DOHH2 (cell line): Measurements from ENCODE around the gene N4BP2L2.

Source experiments
- H3F3A ChIP-seq: fragments of 200-600 bp; sonication (generic), shearing (Covaris generic); 2 replicates; pipeline ENCODE4 v1.6.0; 2016; ENCODE audit warnings: antibody characterized with exemption, mild to moderate bottlenecking; ENCODE audit not compliant: control insufficient read depth, insufficient read depth
- H3K27ac ChIP-seq: fragments of 200-600 bp; sonication (generic); 2 replicates; pipeline ENCODE4 v1.5.1; 2014; ENCODE audit warnings: low read depth, mild to moderate bottlenecking, low read length, moderate library complexity
- H3K27me3 ChIP-seq: fragments of 200-600 bp; sonication (generic); 2 replicates; pipeline ENCODE4 v1.6.1; 2014; ENCODE audit warnings: mild to moderate bottlenecking, low read length, mixed read lengths; ENCODE audit not compliant: control insufficient read depth
- H3K36me3 ChIP-seq: fragments of 200-600 bp; sonication (generic); 2 replicates; pipeline ENCODE4 v1.6.1; 2014; ENCODE audit warnings: mild to moderate bottlenecking, low read length, moderate library complexity, mixed read lengths; ENCODE audit not compliant: control insufficient read depth
- H3K4me1 ChIP-seq: fragments of 200-600 bp; sonication (generic); 2 replicates; pipeline ENCODE4 v1.6.1; 2014; ENCODE audit warnings: mild to moderate bottlenecking, low read length, mixed read lengths; ENCODE audit not compliant: control insufficient read depth
- H3K4me2 ChIP-seq: fragments of 200-600 bp; sonication (generic); 2 replicates; pipeline ENCODE4 v1.6.0; 2014; ENCODE audit warnings: mild to moderate bottlenecking, low read length, moderate library complexity
- H3K4me3 ChIP-seq: fragments of 200-600 bp; sonication (generic); 2 replicates; pipeline ENCODE4 v1.5.1; 2014; ENCODE audit warnings: mild to moderate bottlenecking, low read length, mixed read lengths
- H3K79me2 ChIP-seq: fragments of 200-600 bp; sonication (generic); 2 replicates; pipeline ENCODE4 v1.6.1; 2014; ENCODE audit warnings: mild to moderate bottlenecking, low read length, mixed read lengths; ENCODE audit not compliant: control insufficient read depth
- H3K9me2 ChIP-seq: fragments of 200-600 bp; sonication (generic); replicated peaks from 2 replicates; pipeline ENCODE4 v1.6.1; 2014; ENCODE audit warnings: mild to moderate bottlenecking, low read length, mixed read lengths; ENCODE audit not compliant: control insufficient read depth
- H3K9me3 ChIP-seq: fragments of 200-600 bp; sonication (generic); 2 replicates; pipeline ENCODE4 v1.6.1; 2014; ENCODE audit warnings: antibody characterized with exemption, low read length, mixed read lengths; ENCODE audit not compliant: control insufficient read depth, insufficient read depth
- H4K20me1 ChIP-seq: fragments of 200-600 bp; sonication (generic); 2 replicates; pipeline ENCODE4 v1.6.0; 2014; ENCODE audit warnings: low read depth, mild to moderate bottlenecking, antibody characterized with exemption, low read length, moderate library complexity; ENCODE audit not compliant: control insufficient read depth, insufficient read depth
- EZH2phosphoT487 ChIP-seq: fragments of 200-600 bp; sonication (generic); IDR thresholded peaks from 2 replicates; pipeline ENCODE4 v1.6.1; 2017; ENCODE audit warnings: borderline replicate concordance, mild to moderate bottlenecking, antibody characterized with exemption, low read length, moderate library complexity, mixed read lengths
- TF ChIP-seq, protein P1 (sequence below): fragments of 200-600 bp; sonication (generic); IDR thresholded peaks from one replicate; pipeline ENCODE4 v1.5.1; 2014; ENCODE audit warnings: antibody characterized with exemption, mild to moderate bottlenecking, low read depth, low read length; ENCODE audit not compliant: poor library complexity, severe bottlenecking

Gene N4BP2L2

DNA sequence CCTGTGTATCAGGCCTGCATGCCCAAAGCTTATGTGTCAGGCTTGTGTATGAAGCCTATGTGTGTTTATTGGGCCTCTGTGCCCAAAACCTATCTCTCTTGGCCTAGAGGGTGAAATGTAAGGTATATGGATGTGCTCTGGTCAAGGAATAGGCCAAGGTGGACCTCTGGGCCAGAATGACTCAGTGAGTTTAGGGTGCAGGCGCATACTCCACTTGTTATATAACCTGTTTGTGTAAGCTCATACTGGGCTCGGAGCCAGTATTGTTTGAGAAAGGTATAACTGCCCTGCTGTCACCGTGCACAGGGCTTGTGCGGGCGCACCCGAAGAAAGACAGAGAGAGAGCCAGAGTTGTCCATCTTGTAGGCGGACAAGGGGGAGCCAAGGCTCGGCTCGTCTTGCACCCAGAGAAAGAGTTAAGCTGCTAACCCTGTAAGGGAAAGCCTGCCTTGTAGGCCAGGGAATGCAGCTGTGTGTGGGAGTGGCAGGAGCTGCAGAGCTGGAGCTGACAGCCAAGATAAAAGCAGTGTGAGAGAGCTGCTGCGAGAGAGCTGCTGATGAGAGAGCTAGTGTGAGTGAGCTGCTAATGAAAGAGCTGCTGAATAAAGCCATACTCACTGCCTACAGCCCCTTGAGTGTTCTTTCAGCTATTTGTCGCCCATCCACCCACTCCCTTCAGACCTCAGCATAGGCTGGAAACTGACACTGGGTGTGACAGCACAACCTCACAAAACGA is 67.2 kb downstream of the N4BP2L2 start:
- H3F3A ChIP-seq = no peaks in the 10 kb centered on the region
- no peaks in the 10 kb centered on the region for H3K9me3 ChIP-seq
- H3K27ac ChIP-seq = no peak overlapping the region
- H4K20me1 ChIP-seq = no peaks in the 10 kb centered on the region
- H3K4me1 ChIP-seq = no peaks in the 10 kb centered on the region
- H3K4me2 ChIP-seq = no peak overlapping the region
- no peaks in the 10 kb centered on the region for H3K9me2 ChIP-seq
- TF ChIP-seq, protein P1, sequence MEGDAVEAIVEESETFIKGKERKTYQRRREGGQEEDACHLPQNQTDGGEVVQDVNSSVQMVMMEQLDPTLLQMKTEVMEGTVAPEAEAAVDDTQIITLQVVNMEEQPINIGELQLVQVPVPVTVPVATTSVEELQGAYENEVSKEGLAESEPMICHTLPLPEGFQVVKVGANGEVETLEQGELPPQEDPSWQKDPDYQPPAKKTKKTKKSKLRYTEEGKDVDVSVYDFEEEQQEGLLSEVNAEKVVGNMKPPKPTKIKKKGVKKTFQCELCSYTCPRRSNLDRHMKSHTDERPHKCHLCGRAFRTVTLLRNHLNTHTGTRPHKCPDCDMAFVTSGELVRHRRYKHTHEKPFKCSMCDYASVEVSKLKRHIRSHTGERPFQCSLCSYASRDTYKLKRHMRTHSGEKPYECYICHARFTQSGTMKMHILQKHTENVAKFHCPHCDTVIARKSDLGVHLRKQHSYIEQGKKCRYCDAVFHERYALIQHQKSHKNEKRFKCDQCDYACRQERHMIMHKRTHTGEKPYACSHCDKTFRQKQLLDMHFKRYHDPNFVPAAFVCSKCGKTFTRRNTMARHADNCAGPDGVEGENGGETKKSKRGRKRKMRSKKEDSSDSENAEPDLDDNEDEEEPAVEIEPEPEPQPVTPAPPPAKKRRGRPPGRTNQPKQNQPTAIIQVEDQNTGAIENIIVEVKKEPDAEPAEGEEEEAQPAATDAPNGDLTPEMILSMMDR = no peak
- no peak for TF ChIP-seq EZH2phosphoT487
- H3K4me3 ChIP-seq = no peak overlapping the region
- no peaks in the 10 kb centered on the region for H3K79me2 ChIP-seq
- no peaks in the 10 kb centered on the region for H3K36me3 ChIP-seq
- H3K27me3 ChIP-seq = no peaks in the 10 kb centered on the region

DNA sequence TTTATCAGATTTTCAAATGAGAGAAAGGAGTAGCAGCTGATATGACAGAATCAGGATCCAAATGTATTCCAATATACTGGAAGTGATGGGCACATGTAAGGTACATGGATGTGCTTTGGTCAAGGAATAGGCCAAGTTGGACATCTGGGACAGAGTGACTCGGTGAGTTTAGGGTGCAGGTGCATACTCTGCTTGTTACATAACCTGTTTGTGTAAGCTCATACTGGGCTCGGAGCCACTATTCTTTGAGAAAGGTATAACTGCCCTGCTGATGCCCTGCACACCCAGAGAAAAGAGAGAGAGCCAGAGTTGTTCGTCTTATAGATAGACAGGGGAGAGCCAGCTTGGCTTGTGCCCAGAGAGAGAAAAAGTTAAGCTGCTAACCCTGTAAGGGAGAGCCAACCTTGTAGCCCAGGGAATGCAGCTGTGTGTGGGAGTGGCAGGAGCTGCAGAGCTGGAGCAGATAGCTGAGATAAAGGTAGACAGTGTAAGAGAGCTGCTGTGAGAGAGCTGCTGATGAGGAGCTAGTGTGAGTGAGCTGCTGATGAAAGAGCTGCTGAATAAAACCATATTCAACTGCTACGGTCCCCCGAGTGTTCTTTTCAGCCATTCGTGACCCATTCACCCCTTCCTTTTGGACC is 70.0 kb downstream of the N4BP2L2 start:
- Histone ChIP-seq H3K27me3 (no peaks in the 10 kb centered on the region), H3K79me2 (no peaks in the 10 kb centered on the region), H3K4me1 (no peaks in the 10 kb centered on the region), H3K9me2 (no peaks in the 10 kb centered on the region), H3F3A (no peaks in the 10 kb centered on the region), H3K4me3 (no peak overlapping the region), H3K36me3 (no peaks in the 10 kb centered on the region), H3K9me3 (no peaks in the 10 kb centered on the region), H3K27ac (no peak overlapping the region), H4K20me1 (no peaks in the 10 kb centered on the region), H3K4me2 (no peak overlapping the region)
- TF ChIP-seq, protein P1 = no peak
- no peak for TF ChIP-seq EZH2phosphoT487

DNA sequence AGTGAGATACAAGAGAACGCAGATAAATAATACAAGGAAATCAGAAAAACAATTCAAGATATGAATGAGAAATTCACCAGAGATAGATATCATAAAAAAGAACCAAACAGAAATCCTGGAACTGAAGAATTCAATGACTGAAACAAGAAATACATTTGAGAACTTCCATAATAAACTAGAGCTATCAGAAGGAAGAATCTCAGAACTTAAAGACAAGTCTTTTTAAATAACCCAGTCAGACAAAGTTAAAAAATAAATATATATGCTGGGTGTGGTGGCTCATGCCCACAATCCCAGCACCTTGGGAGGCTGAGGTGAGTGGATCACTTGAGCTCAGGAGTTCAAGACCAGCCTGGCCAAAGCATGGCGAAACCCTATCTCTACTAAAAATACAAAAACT is 82.0 kb downstream of the N4BP2L2 start:
- Histone ChIP-seq H3K4me1 (no peaks in the 10 kb centered on the region), H3K9me3 (peaks cover 5% of the 10 kb centered on the region; the same call in 1 of the 2 replicates), H4K20me1 (no peaks in the 10 kb centered on the region)

More for the DNA sequence above, 82.0 kb downstream of the N4BP2L2 start:
- Histone ChIP-seq H3K27me3 (no peaks in the 10 kb centered on the region; the same call in 1 of the 2 replicates), H3K9me2 (no peaks in the 10 kb centered on the region), H3K79me2 (no peaks in the 10 kb centered on the region), H3K4me3 (no peak overlapping the region), H3K4me2 (no peak overlapping the region), H3F3A (no peaks in the 10 kb centered on the region), H3K27ac (no peak overlapping the region), H3K36me3 (no peaks in the 10 kb centered on the region)
- TF ChIP-seq, protein P1 = no peak
- TF ChIP-seq EZH2phosphoT487 = no peak
